ENCODE results near the gene SCMH1.

DNA sequence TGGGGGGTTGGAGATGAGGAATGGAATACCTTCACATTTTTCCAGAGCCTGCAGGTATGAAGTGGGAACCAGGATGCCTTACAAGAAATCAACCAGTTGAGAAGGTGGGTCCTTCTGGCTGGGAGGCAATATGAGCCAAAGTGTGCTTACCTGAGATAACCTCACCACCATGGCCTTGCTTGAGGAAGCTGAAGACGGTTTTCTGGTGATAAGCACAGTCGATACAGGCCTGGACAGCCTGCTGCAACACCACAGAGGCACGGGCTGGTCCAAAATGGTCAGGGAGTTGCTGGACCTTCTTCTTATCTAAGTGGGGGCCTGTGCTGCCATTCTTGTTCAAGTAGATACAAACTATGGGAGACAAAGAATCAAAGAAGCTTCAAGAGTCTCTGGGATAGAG lies 193.6 kb downstream of the SCMH1 start:
- TF ChIP-seq, protein P1, sequence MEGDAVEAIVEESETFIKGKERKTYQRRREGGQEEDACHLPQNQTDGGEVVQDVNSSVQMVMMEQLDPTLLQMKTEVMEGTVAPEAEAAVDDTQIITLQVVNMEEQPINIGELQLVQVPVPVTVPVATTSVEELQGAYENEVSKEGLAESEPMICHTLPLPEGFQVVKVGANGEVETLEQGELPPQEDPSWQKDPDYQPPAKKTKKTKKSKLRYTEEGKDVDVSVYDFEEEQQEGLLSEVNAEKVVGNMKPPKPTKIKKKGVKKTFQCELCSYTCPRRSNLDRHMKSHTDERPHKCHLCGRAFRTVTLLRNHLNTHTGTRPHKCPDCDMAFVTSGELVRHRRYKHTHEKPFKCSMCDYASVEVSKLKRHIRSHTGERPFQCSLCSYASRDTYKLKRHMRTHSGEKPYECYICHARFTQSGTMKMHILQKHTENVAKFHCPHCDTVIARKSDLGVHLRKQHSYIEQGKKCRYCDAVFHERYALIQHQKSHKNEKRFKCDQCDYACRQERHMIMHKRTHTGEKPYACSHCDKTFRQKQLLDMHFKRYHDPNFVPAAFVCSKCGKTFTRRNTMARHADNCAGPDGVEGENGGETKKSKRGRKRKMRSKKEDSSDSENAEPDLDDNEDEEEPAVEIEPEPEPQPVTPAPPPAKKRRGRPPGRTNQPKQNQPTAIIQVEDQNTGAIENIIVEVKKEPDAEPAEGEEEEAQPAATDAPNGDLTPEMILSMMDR (IDR thresholded peaks at IDR 0.05), result no peak
- TF ChIP-seq POLR2A (IDR thresholded peaks at IDR 0.05), result no peak
